Activated CD8-positive, alpha-beta T cell treated with anti-CD3 and anti-CD28 coated beads for 36 hours (primary cell): ENCODE data around the gene BCAM. TPM values are rescaled to one million over a fixed set of nuclear protein-coding genes. Genes with fewer than 3 reads are reported as not detected.
A peak's percentile ranks its signal among the peaks of the same experiment; 100 is the strongest.

Experiments used
- ATAC-seq: fragments of 200-7000 bp; cut with Tn5 transposase; one replicate; pipeline ENCODE4 v1.10.0; 2021; ENCODE audit warnings: mild to moderate bottlenecking, moderate library complexity
- CTCF ChIA-PET: fragments of 350-600 bp; sonication (Branson Sonifier 250); formaldehyde crosslinking; loops from one replicate; lab custom pipeline; 2021; ENCODE audit warnings: antibody characterized with exemption; lab: Charles Lee
- POLR2A ChIA-PET: fragments of 350-600 bp; sonication (Branson Sonifier 250); formaldehyde crosslinking; loops from one replicate; lab custom pipeline; 2021; ENCODE audit warnings: antibody characterized with exemption; lab: Charles Lee
- DNase-seq: peaks from one replicate; pipeline ENCODE4 v3.0.0-alpha.2; 2020
- H3K27ac Mint-ChIP-seq: one replicate; pipeline ENCODE4 v1.8.0; 2021; ENCODE audit warnings: mild to moderate bottlenecking, mixed read lengths
- H3K27me3 Mint-ChIP-seq: one replicate; pipeline ENCODE4 v1.8.0; 2021; ENCODE audit warnings: mixed read lengths
- H3K36me3 Mint-ChIP-seq: one replicate; pipeline ENCODE4 v1.8.0; 2021; ENCODE audit warnings: low read depth, mixed read lengths
- H3K4me1 Mint-ChIP-seq: one replicate; pipeline ENCODE4 v1.8.0; 2021; ENCODE audit warnings: low read depth, mixed read lengths
- H3K4me3 Mint-ChIP-seq: one replicate; pipeline ENCODE4 v1.8.0; 2021; ENCODE audit warnings: mild to moderate bottlenecking, moderate library complexity, mixed read lengths
- H3K9me3 Mint-ChIP-seq: one replicate; pipeline ENCODE4 v1.8.0; 2021; ENCODE audit warnings: mixed read lengths
- intact Hi-C: fragments of 100-400 bp; cut with micrococcal nuclease; formaldehyde crosslinking; loops from one replicate; pipeline ENCODE4 v1.10.0; 2022
- total RNA-seq, 2 experiments: library from RNA; stranded (reverse); gene quantifications; one replicate each; pipeline ENCODE4 v1.2.3, GENCODE V29; 2021
- TF ChIP-seq, protein P1 (sequence below): fragments of 200-600 bp; IDR thresholded peaks from one replicate; pipeline ENCODE4 v1.8.0; 2022; ENCODE audit warnings: antibody characterized with exemption, mild to moderate bottlenecking

Gene BCAM
- total RNA-seq, 2 experiments from 2014 or later = not detected

DNA sequence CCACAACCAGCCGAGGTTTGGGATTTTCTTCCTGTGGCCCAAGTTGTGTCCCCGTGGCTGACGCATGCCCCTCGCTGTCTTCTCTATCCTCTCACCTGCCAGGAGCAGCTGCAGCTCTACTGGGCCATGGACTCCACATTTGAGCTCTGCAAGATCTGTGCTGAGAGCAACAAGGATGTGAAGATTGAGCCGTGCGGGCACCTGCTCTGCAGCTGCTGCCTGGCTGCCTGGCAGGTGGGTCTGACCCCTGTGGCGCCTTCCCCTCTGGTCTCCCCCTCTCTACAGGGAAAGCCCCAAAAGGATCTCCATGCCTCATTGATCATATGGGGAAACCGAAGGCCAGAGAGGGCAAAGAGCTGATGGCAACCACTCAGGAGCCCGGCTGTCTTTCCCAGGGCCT lies 16.6 kb upstream of the BCAM start:
- TF ChIP-seq, protein P1, sequence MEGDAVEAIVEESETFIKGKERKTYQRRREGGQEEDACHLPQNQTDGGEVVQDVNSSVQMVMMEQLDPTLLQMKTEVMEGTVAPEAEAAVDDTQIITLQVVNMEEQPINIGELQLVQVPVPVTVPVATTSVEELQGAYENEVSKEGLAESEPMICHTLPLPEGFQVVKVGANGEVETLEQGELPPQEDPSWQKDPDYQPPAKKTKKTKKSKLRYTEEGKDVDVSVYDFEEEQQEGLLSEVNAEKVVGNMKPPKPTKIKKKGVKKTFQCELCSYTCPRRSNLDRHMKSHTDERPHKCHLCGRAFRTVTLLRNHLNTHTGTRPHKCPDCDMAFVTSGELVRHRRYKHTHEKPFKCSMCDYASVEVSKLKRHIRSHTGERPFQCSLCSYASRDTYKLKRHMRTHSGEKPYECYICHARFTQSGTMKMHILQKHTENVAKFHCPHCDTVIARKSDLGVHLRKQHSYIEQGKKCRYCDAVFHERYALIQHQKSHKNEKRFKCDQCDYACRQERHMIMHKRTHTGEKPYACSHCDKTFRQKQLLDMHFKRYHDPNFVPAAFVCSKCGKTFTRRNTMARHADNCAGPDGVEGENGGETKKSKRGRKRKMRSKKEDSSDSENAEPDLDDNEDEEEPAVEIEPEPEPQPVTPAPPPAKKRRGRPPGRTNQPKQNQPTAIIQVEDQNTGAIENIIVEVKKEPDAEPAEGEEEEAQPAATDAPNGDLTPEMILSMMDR = no peak
- Mint-ChIP-seq H3K4me3 (no peak overlapping the region), H3K4me1 (peaks cover 9% of the 10 kb centered on the region), H3K27ac (no peak overlapping the region), H3K9me3 (no peaks in the 10 kb centered on the region), H3K27me3 (no peaks in the 10 kb centered on the region), H3K36me3 (no peaks in the 10 kb centered on the region)
- CTCF ChIA-PET = no interaction called here
- ATAC-seq (no peak), DNase-seq (no peak)
- POLR2A ChIA-PET = interaction anchor here (0.6 kb wide), 1 partner anchor 87 kb away, joined by 4 read pairs; no protein-coding TSS in a partner anchor
- intact Hi-C loops = no loop called here

DNA sequence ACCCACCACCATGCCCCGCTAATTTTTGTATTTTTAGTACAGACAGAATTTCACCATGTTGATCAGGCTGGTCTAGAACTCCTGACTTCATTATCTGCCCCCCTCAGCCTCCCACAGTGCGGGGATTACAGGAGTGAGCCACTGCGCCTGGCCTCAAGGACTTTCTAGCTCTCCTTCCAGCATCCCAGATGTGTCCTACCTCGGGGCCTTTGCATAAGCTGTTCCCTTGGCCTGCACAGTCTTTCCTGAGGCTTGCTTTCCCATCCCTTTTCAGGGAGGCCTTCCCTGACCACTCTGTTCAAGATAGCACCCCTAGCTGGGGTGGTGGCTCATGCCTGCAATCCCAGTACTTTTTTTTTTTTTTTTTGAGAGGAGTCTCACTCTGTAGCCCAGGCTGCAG lies 14.3 kb upstream of the BCAM start:
- TF ChIP-seq, protein P1 = no peak
- intact Hi-C loops = no loop called here
- CTCF ChIA-PET = interaction anchor here (0.8 to 2.6 kb wide), 3 partner anchors 10 to 157 kb away, joined by 3 to 13 read pairs (median 4); no protein-coding TSS in a partner anchor
- Mint-ChIP-seq H3K27me3 (no peaks in the 10 kb centered on the region), H3K9me3 (no peaks in the 10 kb centered on the region), H3K4me1 (peaks cover 9% of the 10 kb centered on the region), H3K27ac (no peak overlapping the region), H3K36me3 (no peaks in the 10 kb centered on the region), H3K4me3 (no peak overlapping the region)
- POLR2A ChIA-PET = no interaction called here
- DNase-seq (no peak), ATAC-seq (no peak)

DNA sequence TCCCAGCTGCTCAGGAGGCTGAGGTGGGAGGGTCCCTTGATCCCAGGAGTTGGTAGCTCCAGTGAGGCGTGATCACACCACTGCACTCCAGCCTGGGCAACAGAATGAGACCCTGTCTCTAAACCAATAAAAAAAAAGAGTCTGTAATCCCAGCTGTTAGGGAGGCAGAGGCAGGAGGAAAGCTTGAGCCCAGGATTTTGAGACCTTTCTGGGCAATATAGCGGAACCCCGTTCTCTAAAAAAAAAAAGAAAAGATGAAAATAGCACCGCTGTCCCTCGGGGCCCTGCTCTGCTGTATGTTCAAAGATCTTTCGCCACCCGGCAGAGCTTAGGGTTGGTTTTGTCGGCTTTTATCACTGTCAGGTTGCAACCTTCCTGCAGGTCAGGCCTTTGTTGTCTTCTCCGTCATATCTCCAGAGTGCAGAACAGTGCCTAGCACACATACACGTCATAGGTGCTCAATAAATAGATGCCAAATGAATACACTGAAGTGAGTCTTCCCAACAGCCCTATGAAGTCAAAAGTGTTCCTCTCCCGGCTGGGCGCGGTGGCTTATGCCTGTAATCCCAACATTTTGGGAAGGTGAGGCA lies 13.4 kb upstream of the BCAM start:
- intact Hi-C loops = no loop called here
- H3K27ac Mint-ChIP-seq = no peak overlapping the region
- TF ChIP-seq, protein P1 = no peak
- ATAC-seq (no peak), DNase-seq (no peak)
- H3K4me1 Mint-ChIP-seq = peaks cover 9% of the 10 kb centered on the region
- no peaks in the 10 kb centered on the region for H3K9me3 Mint-ChIP-seq
- H3K27me3 Mint-ChIP-seq = no peaks in the 10 kb centered on the region
- ChIA-PET CTCF (interaction anchor here (0.8 to 2.6 kb wide), 4 partner anchors 9 to 157 kb away, joined by 3 to 13 read pairs (median 4); no protein-coding TSS in a partner anchor), POLR2A (interaction anchor here (0.6 kb wide), 1 partner anchor 8 kb away, joined by 3 read pairs; no protein-coding TSS in a partner anchor)
- H3K4me3 Mint-ChIP-seq = no peak overlapping the region
- H3K36me3 Mint-ChIP-seq = no peaks in the 10 kb centered on the region

DNA sequence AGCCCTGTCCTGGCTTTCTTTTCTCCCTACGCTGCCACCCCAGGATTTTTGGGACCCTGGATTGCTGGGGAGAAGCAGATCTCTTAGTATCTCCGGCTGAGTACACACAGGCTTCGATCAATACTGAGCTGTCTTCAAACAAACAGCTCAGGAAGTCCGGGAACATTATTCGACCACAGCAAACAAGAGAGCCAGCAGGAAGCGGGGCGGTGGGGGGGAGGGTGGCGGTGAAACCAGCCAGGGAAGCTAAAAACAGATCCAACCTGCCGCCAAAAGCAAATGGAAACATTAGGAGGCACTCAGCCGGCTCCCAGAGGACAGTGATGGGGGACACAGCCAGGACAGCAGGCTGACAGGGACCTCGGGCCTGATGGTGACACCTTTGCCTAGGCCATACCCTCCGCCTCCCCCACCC lies 12.2 kb upstream of the BCAM start:
- DNase-seq (no peak), ATAC-seq (no peak)
- TF ChIP-seq, protein P1 = no peak
- H3K4me1 Mint-ChIP-seq = peaks cover 9% of the 10 kb centered on the region
- H3K27ac Mint-ChIP-seq = peak overlapping the region; percentile 11
- no peaks in the 10 kb centered on the region for H3K36me3 Mint-ChIP-seq
- no peaks in the 10 kb centered on the region for H3K27me3 Mint-ChIP-seq
- POLR2A ChIA-PET = no interaction called here
- CTCF ChIA-PET = interaction anchor here (0.6 to 2.6 kb wide), 3 partner anchors 12 to 48 kb away, joined by 5 to 13 read pairs (median 5); no protein-coding TSS in a partner anchor
- H3K9me3 Mint-ChIP-seq = no peaks in the 10 kb centered on the region
- H3K4me3 Mint-ChIP-seq = no peak overlapping the region
- intact Hi-C loops = no loop called here

DNA sequence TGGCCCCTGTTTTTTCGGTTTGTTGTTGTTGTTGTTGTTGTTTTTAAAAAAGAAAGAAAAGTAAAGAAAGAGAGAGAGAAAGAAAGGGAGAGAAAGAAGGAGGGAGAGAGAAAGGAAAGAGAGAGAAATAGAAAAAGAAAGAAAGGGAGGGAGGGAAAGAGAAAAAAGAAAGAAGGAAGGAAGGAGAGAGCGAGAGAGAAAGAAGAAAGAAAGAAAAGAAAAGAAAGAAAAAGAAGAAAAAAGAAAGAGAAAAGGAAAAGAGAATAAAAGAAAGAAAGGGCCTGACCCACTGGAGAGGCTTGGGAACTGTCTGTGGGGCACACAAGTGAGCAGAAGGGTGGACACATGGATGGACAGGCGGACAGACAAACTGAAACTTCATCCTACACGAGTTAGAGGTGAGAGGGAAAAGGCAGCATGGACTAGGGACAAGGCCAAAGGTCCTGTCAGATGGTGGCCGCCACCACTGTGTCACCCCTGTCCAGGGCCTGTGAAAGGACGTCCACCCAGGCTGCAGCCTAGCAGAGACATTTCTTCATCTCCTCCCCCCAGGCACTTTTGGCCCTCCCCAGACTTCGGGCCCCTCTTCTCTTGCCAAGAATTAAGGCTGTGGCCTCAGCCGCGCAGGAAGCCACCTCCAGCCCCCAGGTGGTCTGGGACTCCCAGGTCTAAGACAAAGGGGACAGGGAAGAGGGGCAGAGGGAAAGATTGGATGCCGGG lies 9.1 kb upstream of the BCAM start:
- DNase-seq (no peak), ATAC-seq (no peak)
- no peak overlapping the region for H3K27ac Mint-ChIP-seq
- H3K4me1 Mint-ChIP-seq = peaks cover 9% of the 10 kb centered on the region
- no peaks in the 10 kb centered on the region for H3K27me3 Mint-ChIP-seq
- POLR2A ChIA-PET = no interaction called here
- intact Hi-C loops = loop anchor here (2.0 kb wide), 1 partner anchor 45 kb away; no protein-coding TSS in a partner anchor
- no peak overlapping the region for H3K4me3 Mint-ChIP-seq
- CTCF ChIA-PET = interaction anchor here (1.6 to 2.6 kb wide), 2 partner anchors 16 to 43 kb away, joined by 3 to 10 read pairs; no protein-coding TSS in a partner anchor
- H3K9me3 Mint-ChIP-seq = no peaks in the 10 kb centered on the region
- TF ChIP-seq, protein P1 = no peak
- no peaks in the 10 kb centered on the region for H3K36me3 Mint-ChIP-seq
